HepG2 (cell line): ENCODE measurements around the gene KLRK1. TPM values are rescaled to one million over a fixed set of nuclear protein-coding genes. Genes with fewer than 3 reads are reported as not detected.
"Not testable (repeated sequence)": the region's sequence is repeated elsewhere in the genome, so short reads cannot be mapped to it uniquely, and the experiment has no call there.

ENCODE experiments used
- ATAC-seq: fragments of 200-7000 bp; cut with Tn5 transposase; 3 replicates; pipeline ENCODE4 v1.9.1; 2020; ENCODE audit warnings: mild to moderate bottlenecking, moderate library complexity
- BruUV-seq: library from RNA; stranded (reverse); fragments of 400-500 nt; replicated peaks from 2 replicates; lab custom pipeline; 2021; lab: Mats Ljungman, UMichigan
- CTCF ChIA-PET: fragments of 300-600 bp; formaldehyde crosslinking; extraction: SDS; loops from one replicate; lab custom pipeline; 2021; ENCODE audit warnings: low total read pairs, inconsistent platforms, low intra/inter-chr PET ratio; lab: Yijun Ruan, JAX
- POLR2A ChIA-PET: fragments of 350-600 bp; sonication (Branson Sonifier 250); formaldehyde crosslinking; loops from one replicate; lab custom pipeline; 2020; ENCODE audit warnings: antibody characterized with exemption, inconsistent platforms; lab: Yijun Ruan, JAX
- DNase-seq: peaks from one replicate; pipeline ENCODE4 v3.0.0-alpha.2; 2015; ENCODE audit warnings: low spot score
- FAIRE-seq: peaks from 3 replicates; lab custom pipeline; 2011; peaks lifted over from hg19 to GRCh38; lab: Jason Lieb, UNC
- H2AFZ ChIP-seq: one replicate; pipeline ENCODE4 v1.6.1; 2011; ENCODE audit warnings: low read length, inconsistent platforms
- H3K27ac ChIP-seq: fragments of 300-600 bp; 3 replicates; pipeline ENCODE4 v1.8.0; 2011; ENCODE audit warnings: mixed run types, mild to moderate bottlenecking, mixed read lengths, low read length, inconsistent platforms; ENCODE audit not compliant: insufficient read depth; ENCODE audit errors: extremely low read length
- H3K27me3 ChIP-seq, 2 experiments: fragments of 200-600 bp in 1 of 2; 2 replicates in 1 of 2; 3 replicates in 1 of 2; pipeline versions ENCODE4 v1.6.0 to v1.8.0; 2011; ENCODE audit warnings: low read length in 2 of 2, mild to moderate bottlenecking in 2 of 2, moderate library complexity in 2 of 2, inconsistent platforms in 1 of 2; ENCODE audit not compliant: insufficient read depth in 2 of 2, control insufficient read depth in 1 of 2
- H3K36me3 ChIP-seq, 2 experiments: fragments of 200-600 bp in 1 of 2; replicated peaks in 1 of 2; 2 replicates in 1 of 2; 3 replicates in 1 of 2; pipeline versions ENCODE4 v1.5.1 to v1.8.0; 2011; ENCODE audit warnings: low read length in 2 of 2, inconsistent platforms in 1 of 2; ENCODE audit not compliant: insufficient read depth in 2 of 2, control insufficient read depth in 1 of 2
- H3K4me1 ChIP-seq: 2 replicates; pipeline ENCODE4 v1.5.1; 2012; ENCODE audit warnings: low read length, inconsistent platforms; ENCODE audit not compliant: insufficient read depth
- H3K4me2 ChIP-seq: 2 replicates; pipeline ENCODE4 v1.6.0; 2011; ENCODE audit warnings: low read depth, low read length, inconsistent platforms
- H3K4me3 ChIP-seq, 3 experiments: fragments of 200-600 bp in 1 of 3; sonication (generic), shearing (Covaris generic) in 1 of 3; replicated peaks in 1 of 3; 2 replicates each; pipeline ENCODE4 v1.5.1; 2011 to 2016; ENCODE audit warnings: low read length in 3 of 3, inconsistent platforms in 2 of 3, low read depth in 2 of 3, mild to moderate bottlenecking in 2 of 3, control low read depth in 1 of 3, mixed read lengths in 1 of 3; ENCODE audit not compliant: insufficient read depth in 1 of 3
- H3K79me2 ChIP-seq: one replicate; pipeline ENCODE4 v1.6.1; 2011; ENCODE audit warnings: low read length, inconsistent platforms; ENCODE audit not compliant: insufficient read depth
- H3K9ac ChIP-seq: 2 replicates; pipeline ENCODE4 v1.6.0; 2011; ENCODE audit warnings: mild to moderate bottlenecking, low read depth, low read length, inconsistent platforms; ENCODE audit not compliant: insufficient read depth
- H3K9me3 ChIP-seq: 2 replicates; pipeline ENCODE4 v1.5.1; 2012; ENCODE audit warnings: mild to moderate bottlenecking, low read length
- H4K20me1 ChIP-seq: 2 replicates; pipeline ENCODE4 v1.6.0; 2011; ENCODE audit warnings: inconsistent platforms, mild to moderate bottlenecking, low read length, moderate library complexity; ENCODE audit not compliant: insufficient read depth
- AHR ChIP-seq: IDR thresholded peaks from 2 replicates; pipeline ENCODE4 v1.6.1; 2018; ENCODE audit warnings: missing genetic modification reagents, missing compliant biosample characterization
- HMG20A ChIP-seq: IDR thresholded peaks from 2 replicates; pipeline ENCODE4 v1.6.1; 2016; ENCODE audit warnings: borderline replicate concordance
- PPARG ChIP-seq: conservative IDR thresholded peaks from 2 replicates; pipeline ENCODE4 v1.6.1; 2016; ENCODE audit warnings: missing biosample characterization, missing genetic modification reagents
- SIN3A ChIP-seq: IDR thresholded peaks from 2 replicates; pipeline ENCODE4 v1.6.1; 2011; ENCODE audit warnings: low read depth, mild to moderate bottlenecking, control low read depth, low read length, borderline replicate concordance
- WGBS: methylation state at CpG from one replicate; pipeline ENCODE4 v1.1.6; 2017; ENCODE audit warnings: low lambda C conversion rate; 5-methylcytosine and 5-hydroxymethylcytosine counted together
- in situ Hi-C: cut with HindIII; loops from 2 replicates; pipeline ENCODE4 v1.10.0; 2017; ENCODE audit warnings: low pct_unique_long_range_greater_than_20kb; ENCODE audit not compliant: extremely low pct_ligation_motif_present
- intact Hi-C: fragments of 100-400 bp; cut with micrococcal nuclease; formaldehyde crosslinking; loops from one replicate; pipeline ENCODE4 v1.10.0; 2022; ENCODE audit not compliant: unreplicated experiment
- polyA plus RNA-seq, 8 experiments: library from polyadenylated mRNA; depleted of rRNA in 3 of 8; stranded (reverse) in 7 of 8; unstranded in 1 of 8; fragments of >200 nt; fragmentation: Illumina TruSeq in 4 of 8; extraction: Trizol in 4 of 8; gene quantifications; 2 replicates each; pipeline versions ENCODE4 v1.2.1 to v1.2.3, GENCODE V29; 2011 to 2016; ENCODE audit warnings: low read depth in 4 of 8, missing spikeins in 1 of 8, mixed read lengths in 1 of 8; ENCODE audit not compliant: insufficient read depth in 1 of 8
- total RNA-seq, 5 experiments: library from RNA; depleted of rRNA; stranded (reverse); fragments of >200 nt; fragmentation: Illumina TruSeq; extraction: Trizol; gene quantifications; 2 replicates each; pipeline ENCODE4 v1.2.3, GENCODE V29; 2016; ENCODE audit warnings: low read depth in 1 of 5
- TF ChIP-seq, protein P1 (sequence below): sonication (generic); formaldehyde crosslinking; IDR thresholded peaks from 2 replicates; pipeline ENCODE4 v1.4.0; 2020; ENCODE audit warnings: missing genetic modification reagents

KLRK1 gene
- total and polyA plus RNA-seq, 2 of the 13 experiments (the other 11 are each of a cell fraction or from before 2014, with no cell fraction given), result not detected

DNA sequence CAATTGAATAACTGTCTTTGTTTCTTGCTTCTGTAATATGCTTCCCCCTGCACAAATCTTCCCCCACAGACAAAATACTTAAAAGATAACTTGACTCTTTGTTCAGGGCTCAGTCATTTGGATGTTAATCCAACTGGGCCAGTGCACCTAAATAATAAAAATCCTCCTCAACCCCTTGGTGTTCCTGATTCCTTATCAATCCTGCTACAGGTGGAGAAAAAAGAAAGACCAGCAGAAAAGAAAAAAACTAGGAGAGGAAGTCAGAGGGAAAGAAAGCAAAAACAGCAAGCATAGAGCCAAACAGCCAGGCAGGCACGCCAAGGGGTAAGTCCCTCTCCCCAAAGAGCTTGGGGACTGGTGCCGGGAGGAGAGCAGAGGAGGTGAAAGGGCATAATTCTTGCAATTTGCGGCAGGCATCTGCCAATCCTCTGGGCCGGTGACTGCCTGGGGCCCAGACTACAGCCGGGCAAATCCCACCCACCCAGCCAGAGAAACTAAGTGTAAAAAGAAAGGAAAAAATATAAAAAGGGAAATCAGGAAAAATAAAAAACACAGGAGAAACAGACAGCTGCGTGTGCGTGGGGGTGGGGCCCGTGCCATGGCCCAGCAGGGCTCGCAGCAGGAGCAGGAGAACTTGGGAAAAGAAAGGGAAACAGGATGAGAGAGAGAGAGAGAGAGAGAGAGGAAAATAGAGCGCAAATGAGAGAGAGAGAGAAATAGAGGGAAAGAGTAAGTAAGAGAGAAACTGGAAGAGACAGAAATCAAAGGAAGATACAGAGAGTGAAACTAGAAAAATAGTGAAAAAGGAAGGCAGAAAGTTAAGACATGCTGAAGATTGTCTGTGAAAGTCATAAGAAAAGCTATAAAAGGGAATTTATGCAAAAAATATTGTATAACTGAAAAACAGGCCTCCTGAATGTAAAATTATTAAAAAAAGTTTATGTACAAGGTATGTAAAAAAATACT is 21.4 kb downstream of the KLRK1 start:
- Histone ChIP-seq H3K9me3 (no peaks in the 10 kb centered on the region), H3K27me3 (no peaks in the 10 kb centered on the region; a peak in 1 of 5 replicates), H3K4me3 (no peak overlapping the region), H3K4me1 (peaks cover 16% of the 10 kb centered on the region), H3K27ac (no peak overlapping the region), H3K4me2 (no peak overlapping the region), H4K20me1 (no peaks in the 10 kb centered on the region), H3K36me3 (no peaks in the 10 kb centered on the region), H2AFZ (no peak overlapping the region), H3K9ac (no peak overlapping the region), H3K79me2 (no peaks in the 10 kb centered on the region)
- CTCF ChIA-PET, result no interaction called here
- ATAC-seq (no peak), FAIRE-seq (no peak), DNase-seq (no peak)
- no peak for TF ChIP-seq AHR
- no peak for TF ChIP-seq SIN3A
- no peak for TF ChIP-seq HMG20A (CRISPR knock-in tag)
- no peak for TF ChIP-seq PPARG
- TF ChIP-seq, protein P1, sequence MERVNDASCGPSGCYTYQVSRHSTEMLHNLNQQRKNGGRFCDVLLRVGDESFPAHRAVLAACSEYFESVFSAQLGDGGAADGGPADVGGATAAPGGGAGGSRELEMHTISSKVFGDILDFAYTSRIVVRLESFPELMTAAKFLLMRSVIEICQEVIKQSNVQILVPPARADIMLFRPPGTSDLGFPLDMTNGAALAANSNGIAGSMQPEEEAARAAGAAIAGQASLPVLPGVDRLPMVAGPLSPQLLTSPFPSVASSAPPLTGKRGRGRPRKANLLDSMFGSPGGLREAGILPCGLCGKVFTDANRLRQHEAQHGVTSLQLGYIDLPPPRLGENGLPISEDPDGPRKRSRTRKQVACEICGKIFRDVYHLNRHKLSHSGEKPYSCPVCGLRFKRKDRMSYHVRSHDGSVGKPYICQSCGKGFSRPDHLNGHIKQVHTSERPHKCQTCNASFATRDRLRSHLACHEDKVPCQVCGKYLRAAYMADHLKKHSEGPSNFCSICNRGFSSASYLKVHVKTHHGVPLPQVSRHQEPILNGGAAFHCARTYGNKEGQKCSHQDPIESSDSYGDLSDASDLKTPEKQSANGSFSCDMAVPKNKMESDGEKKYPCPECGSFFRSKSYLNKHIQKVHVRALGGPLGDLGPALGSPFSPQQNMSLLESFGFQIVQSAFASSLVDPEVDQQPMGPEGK (CRISPR knock-in tag), result no peak
- BruUV-seq, result no TSS peak
- intact Hi-C loops, result loop anchor here (5.0 kb wide), 1 partner anchor 44 kb away; no protein-coding TSS in a partner anchor
- 66% methylated on average over 10 of the region's 10 CpGs for WGBS
- POLR2A ChIA-PET, result no interaction called here
- in situ Hi-C loops, result no loop called here

DNA sequence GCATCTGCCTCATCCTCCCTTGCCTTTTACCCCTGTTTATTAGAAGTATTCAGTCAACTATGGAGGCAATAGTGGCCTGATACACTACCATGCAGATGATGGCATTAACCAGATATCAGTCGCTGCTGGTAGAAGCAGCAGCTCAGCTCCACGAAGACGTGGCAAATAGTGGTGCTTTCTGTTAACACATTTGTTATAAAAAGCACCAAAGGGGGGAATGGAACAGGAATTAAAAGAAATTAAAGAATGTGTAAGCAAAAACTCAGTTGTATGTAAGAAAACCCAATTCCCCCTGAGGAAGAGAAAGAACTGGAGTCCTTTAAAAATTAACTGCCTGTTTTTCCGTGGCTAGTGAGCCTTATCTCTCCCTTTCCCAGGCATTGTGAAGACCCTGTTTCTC is 22.1 kb downstream of the KLRK1 start:
- H3K9ac ChIP-seq, POLR2A ChIA-PET, H2AFZ ChIP-seq, in situ Hi-C loops, H3K27ac ChIP-seq, H4K20me1 ChIP-seq, H3K4me2 ChIP-seq, BruUV-seq, H3K36me3 ChIP-seq, H3K9me3 ChIP-seq, DNase-seq, H3K79me2 ChIP-seq, ATAC-seq, H3K4me3 ChIP-seq, FAIRE-seq, H3K27me3 ChIP-seq: not testable (repeated sequence)
- 67% methylated on average over 4 of the region's 4 CpGs for WGBS
- peaks cover 24% of the 10 kb centered on the region for H3K4me1 ChIP-seq
- CTCF ChIA-PET, result interaction anchor here (0.9 kb wide), 1 partner anchor 195 kb away, joined by 3 read pairs; no protein-coding TSS in a partner anchor
- intact Hi-C loops, result loop anchor here (5.0 kb wide), 1 partner anchor 45 kb away; no protein-coding TSS in a partner anchor
